HG02588 (cell line): Measurements from ENCODE around the gene ZNF771.

Experiments used
- ATAC-seq: cut with Tn5 transposase; IDR thresholded peaks from one replicate; pipeline ENCODE4 v1.9.1; 2021; ENCODE audit warnings: mild to moderate bottlenecking, moderate library complexity; ENCODE audit not compliant: unreplicated experiment

ZNF771 gene

GRCh38 chr16:30397776-30398660, 9.4 kb upstream of the ZNF771 start:
- no peak for ATAC-seq

GRCh38 chr16:30398661-30399434, 8.6 kb upstream of the ZNF771 start:
- no peak for ATAC-seq

- ATAC-seq: no peak
These were observed 7.8 kb upstream of the ZNF771 start for GRCh38 chr16:30399435-30400186.

GRCh38 chr16:30401768-30402425, 5.5 kb upstream of the ZNF771 start:
- no peak for ATAC-seq

GRCh38 chr16:30406795-30407101, 658 bp upstream of the ZNF771 start:
- ATAC-seq: no peak

- ATAC-seq: no peak
These were observed 563 bp downstream of the ZNF771 start for GRCh38 chr16:30407804-30408534.

- ATAC-seq: peak; percentile 42
These were observed 2.0 kb downstream of the ZNF771 start for GRCh38 chr16:30409125-30410060.

DNA sequence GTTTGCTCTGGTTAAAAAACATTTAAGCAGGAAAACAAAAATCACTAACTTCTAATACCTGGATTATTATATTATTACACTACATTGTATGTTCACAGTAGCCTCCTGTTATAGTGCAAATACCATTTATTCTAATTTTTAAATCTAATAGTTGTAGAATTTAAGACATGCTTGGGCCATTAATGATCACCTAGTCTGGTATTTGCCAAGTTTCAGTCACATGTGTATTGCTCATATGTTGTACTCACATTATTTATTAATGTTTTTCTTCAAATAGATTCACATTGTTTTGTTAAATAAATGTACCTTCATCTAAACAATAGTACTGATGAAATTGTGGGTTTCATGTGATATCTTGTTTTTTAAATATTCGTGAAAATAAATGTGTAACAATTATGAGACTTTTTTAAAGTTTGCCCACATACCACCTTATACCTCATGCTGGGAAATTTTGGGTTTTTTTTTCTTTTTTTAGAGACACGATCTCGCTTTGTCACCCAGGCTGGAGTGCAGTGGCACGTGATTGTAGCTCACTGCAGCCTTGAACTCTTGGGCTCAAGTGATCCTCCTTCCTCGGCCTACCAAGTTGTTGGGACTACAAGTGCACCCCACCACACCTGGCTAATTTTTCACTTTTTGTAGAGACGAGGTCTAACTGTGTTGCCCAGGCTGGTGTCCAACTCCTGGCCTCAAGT, 5.9 kb downstream of the ZNF771 start:
- ATAC-seq: no peak

GRCh38 chr16:30414159-30414558, 6.8 kb downstream of the ZNF771 start:
- no peak for ATAC-seq

- ATAC-seq: no peak
These were observed 8.7 kb downstream of the ZNF771 start for GRCh38 chr16:30416047-30416603.

GRCh38 chr16:30416624-30417528, 9.5 kb downstream of the ZNF771 start:
- no peak for ATAC-seq

- peak; percentile 83 for ATAC-seq
These were observed 10.3 kb downstream of the ZNF771 start for GRCh38 chr16:30417529-30418349.

DNA sequence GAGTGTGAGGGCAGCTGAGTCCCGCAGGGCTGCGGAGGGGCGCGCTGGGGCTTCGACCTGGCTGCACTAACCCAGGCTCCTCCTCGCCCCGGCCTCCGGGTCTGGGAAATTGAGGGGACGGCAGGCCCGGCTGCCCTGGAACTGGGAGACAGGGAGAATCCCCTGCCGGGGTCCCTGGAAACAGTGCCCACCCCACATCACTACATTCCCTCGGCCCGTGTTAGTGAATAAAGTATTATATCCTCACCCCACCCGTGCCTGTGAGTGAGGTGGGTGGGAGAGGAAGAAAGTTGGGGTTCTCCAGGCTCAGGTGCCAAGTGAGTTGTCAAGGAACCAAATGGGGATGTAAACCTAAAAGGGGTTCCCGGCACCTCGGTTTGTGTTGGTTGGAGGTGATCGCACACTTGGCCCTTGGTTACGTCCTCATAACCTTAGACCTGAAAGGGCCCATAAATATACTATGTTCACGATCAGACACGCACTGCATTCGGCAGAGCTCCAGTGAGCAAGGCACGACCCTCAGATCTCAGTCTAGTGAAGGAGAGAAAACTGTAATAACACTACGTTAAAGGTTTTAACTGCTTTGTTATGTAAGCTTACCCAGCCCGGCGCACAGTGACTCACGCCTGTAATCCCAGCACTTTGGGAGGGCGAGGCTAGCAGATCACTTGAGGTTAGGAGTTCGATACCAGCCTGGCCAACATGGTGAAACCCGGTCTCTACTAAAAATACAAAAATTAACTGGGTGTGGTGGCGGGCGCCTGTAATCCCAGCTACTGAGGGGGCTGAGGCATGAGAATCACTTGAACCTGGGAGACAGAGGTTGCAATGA, 11.2 kb downstream of the ZNF771 start:
- ATAC-seq: no peak

- ATAC-seq: no peak
These were observed 13.6 kb downstream of the ZNF771 start for GRCh38 chr16:30421010-30421409.

DNA sequence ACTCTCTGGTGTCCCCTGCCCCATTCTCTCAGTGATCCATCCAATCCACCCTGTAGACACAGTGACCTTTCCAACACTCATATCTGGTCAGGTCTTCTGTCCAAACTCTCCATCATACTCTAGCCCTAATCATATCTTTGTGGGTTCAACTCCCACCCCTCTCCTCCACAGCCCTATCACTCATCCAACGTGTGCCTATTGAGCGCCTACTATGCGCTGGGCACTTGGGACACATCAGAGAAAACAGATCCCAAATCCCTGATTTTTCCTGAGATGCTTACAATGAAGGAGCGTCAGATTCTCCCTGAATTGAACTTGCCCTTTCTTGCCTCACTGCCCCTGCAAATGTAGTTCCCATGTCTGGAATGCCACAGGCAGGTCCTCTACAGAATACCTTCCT, 20.6 kb downstream of the ZNF771 start:
- ATAC-seq: no peak

- peak; percentile 3 for ATAC-seq
These were observed 21.9 kb downstream of the ZNF771 start for GRCh38 chr16:30429418-30429677.
